DMS114 treated with DMSO at 0.1 percent for 48 hours (cell line): ENCODE data around the gene RNF17.

ENCODE experiments used
- DNase-seq: peaks from one replicate; lab custom pipeline; 2025; ENCODE audit not compliant: unreplicated experiment; lab: John Stamatoyannopoulos, UW

Gene RNF17

GRCh38 chr13:24851546-24851945 lies 87.6 kb downstream of the RNF17 start:
- DNase-seq: no peak

- DNase-seq: no peak
These were observed 90.3 kb downstream of the RNF17 start for GRCh38 chr13:24854311-24854710.

GRCh38 chr13:24858953-24859352 lies 95.0 kb downstream of the RNF17 start:
- DNase-seq: no peak

- no peak for DNase-seq
These were observed 96.8 kb downstream of the RNF17 start for GRCh38 chr13:24860770-24861169.

- no peak for DNase-seq
These were observed 97.8 kb downstream of the RNF17 start for GRCh38 chr13:24861617-24862362.

- DNase-seq: no peak
These were observed 100.0 kb downstream of the RNF17 start for GRCh38 chr13:24863748-24864540.

GRCh38 chr13:24864579-24864978 lies 100.6 kb downstream of the RNF17 start:
- DNase-seq: no peak

GRCh38 chr13:24865163-24865953 lies 101.4 kb downstream of the RNF17 start:
- DNase-seq: no peak

GRCh38 chr13:24866488-24866887 lies 102.5 kb downstream of the RNF17 start:
- no peak for DNase-seq

GRCh38 chr13:24868874-24869273 lies 104.9 kb downstream of the RNF17 start:
- DNase-seq: no peak

GRCh38 chr13:24870380-24870760 lies 106.4 kb downstream of the RNF17 start:
- no peak for DNase-seq

GRCh38 chr13:24875566-24875965 lies 111.6 kb downstream of the RNF17 start:
- no peak for DNase-seq

- DNase-seq: no peak
These were observed 113.6 kb downstream of the RNF17 start for GRCh38 chr13:24877531-24877930.

- DNase-seq: no peak
These were observed 114.4 kb downstream of the RNF17 start for GRCh38 chr13:24878340-24878739.

- no peak for DNase-seq
These were observed 118.7 kb downstream of the RNF17 start for GRCh38 chr13:24882665-24883064.

GRCh38 chr13:24887759-24888158 lies 123.8 kb downstream of the RNF17 start:
- DNase-seq: no peak

- DNase-seq: no peak
These were observed 124.4 kb downstream of the RNF17 start for GRCh38 chr13:24888291-24888931.

- no peak for DNase-seq
These were observed 126.3 kb downstream of the RNF17 start for GRCh38 chr13:24890256-24890655.

GRCh38 chr13:24891476-24892108 lies 127.6 kb downstream of the RNF17 start:
- DNase-seq: no peak

GRCh38 chr13:24892829-24893228 lies 128.9 kb downstream of the RNF17 start:
- no peak for DNase-seq

GRCh38 chr13:24893863-24894262 lies 129.9 kb downstream of the RNF17 start:
- DNase-seq: no peak
